Lower lobe of right lung (tissue), 2 donors: ENCODE results near the gene CCDC12. TPM values are rescaled to one million over a fixed set of nuclear protein-coding genes. Genes with fewer than 3 reads are reported as not detected.

Experiments used
- ATAC-seq, 2 donors: fragments of 200-7000 bp; cut with Tn5 transposase; one replicate each; pipeline ENCODE4 v1.9.1; 2020 to 2022; ENCODE audit warnings: mild to moderate bottlenecking in 2 of 2, moderate library complexity in 2 of 2
- DNase-seq: peaks from one replicate; pipeline ENCODE4 v3.0.0-alpha.2; 2020
- H3K27ac ChIP-seq: fragments of 200-600 bp; one replicate; pipeline ENCODE4 v1.8.0; 2022
- H3K27me3 ChIP-seq: fragments of 200-600 bp; one replicate; pipeline ENCODE4 v1.8.0; 2022; ENCODE audit warnings: low read depth
- H3K36me3 ChIP-seq: fragments of 200-600 bp; one replicate; pipeline ENCODE4 v1.8.0; 2022; ENCODE audit warnings: mild to moderate bottlenecking
- H3K4me1 ChIP-seq: fragments of 200-600 bp; one replicate; pipeline ENCODE4 v1.8.0; 2022
- H3K4me3 ChIP-seq: fragments of 200-600 bp; one replicate; pipeline ENCODE4 v1.8.0; 2022; ENCODE audit warnings: mild to moderate bottlenecking
- H3K9me3 ChIP-seq: fragments of 200-600 bp; one replicate; pipeline ENCODE4 v1.8.0; 2022
- intact Hi-C: fragments of 100-400 bp; cut with DNase I; formaldehyde crosslinking; loops from one replicate; pipeline ENCODE4 v1.11.0; 2022
- total RNA-seq: library from RNA; stranded (reverse); fragmentation: NEBNext Ultra II Directional; extraction: Animal tissue kit (Norgen Biotek cat#: 25700); gene quantifications from one replicate; pipeline ENCODE4 v1.2.1, GENCODE V29; 2021
- TF ChIP-seq, protein P1 (sequence below): fragments of 200-600 bp; IDR thresholded peaks from one replicate; pipeline ENCODE4 v1.8.0; 2022; ENCODE audit warnings: antibody characterized with exemption, mild to moderate bottlenecking
- donor health status: DM: no; HTN: yes; CAD: no; lungs with severe emphysema.

CCDC12 gene
- total RNA-seq, 1 donor from 2014 or later = 42.9 TPM

- Histone ChIP-seq H3K4me1 (peaks cover 17% of the 10 kb centered on the region), H3K9me3 (no peaks in the 10 kb centered on the region), H3K36me3 (peaks cover 39% of the 10 kb centered on the region), H3K27ac (peak overlapping the region; percentile 90), H3K4me3 (peak overlapping the region; percentile 70), H3K27me3 (no peaks in the 10 kb centered on the region)
- ATAC-seq = no peak
- no peak for DNase-seq
- TF ChIP-seq, protein P1, sequence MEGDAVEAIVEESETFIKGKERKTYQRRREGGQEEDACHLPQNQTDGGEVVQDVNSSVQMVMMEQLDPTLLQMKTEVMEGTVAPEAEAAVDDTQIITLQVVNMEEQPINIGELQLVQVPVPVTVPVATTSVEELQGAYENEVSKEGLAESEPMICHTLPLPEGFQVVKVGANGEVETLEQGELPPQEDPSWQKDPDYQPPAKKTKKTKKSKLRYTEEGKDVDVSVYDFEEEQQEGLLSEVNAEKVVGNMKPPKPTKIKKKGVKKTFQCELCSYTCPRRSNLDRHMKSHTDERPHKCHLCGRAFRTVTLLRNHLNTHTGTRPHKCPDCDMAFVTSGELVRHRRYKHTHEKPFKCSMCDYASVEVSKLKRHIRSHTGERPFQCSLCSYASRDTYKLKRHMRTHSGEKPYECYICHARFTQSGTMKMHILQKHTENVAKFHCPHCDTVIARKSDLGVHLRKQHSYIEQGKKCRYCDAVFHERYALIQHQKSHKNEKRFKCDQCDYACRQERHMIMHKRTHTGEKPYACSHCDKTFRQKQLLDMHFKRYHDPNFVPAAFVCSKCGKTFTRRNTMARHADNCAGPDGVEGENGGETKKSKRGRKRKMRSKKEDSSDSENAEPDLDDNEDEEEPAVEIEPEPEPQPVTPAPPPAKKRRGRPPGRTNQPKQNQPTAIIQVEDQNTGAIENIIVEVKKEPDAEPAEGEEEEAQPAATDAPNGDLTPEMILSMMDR = no peak
- intact Hi-C loops = no loop called here
Measured at GRCh38 chr3:47010111-47010712, 33.7 kb upstream of the CCDC12 start.

GRCh38 chr3:47009225-47010110 lies 32.9 kb upstream of the CCDC12 start:
- peak overlapping the region; percentile 90 for H3K27ac ChIP-seq
- peaks cover 42% of the 10 kb centered on the region for H3K36me3 ChIP-seq
- TF ChIP-seq, protein P1 = no peak
- H3K4me3 ChIP-seq = peak overlapping the region; percentile 70
- intact Hi-C loops = no loop called here
- peak; percentile 95 for ATAC-seq
- H3K9me3 ChIP-seq = no peaks in the 10 kb centered on the region
- no peaks in the 10 kb centered on the region for H3K27me3 ChIP-seq
- DNase-seq = peak; percentile 92
- peaks cover 17% of the 10 kb centered on the region for H3K4me1 ChIP-seq

DNA sequence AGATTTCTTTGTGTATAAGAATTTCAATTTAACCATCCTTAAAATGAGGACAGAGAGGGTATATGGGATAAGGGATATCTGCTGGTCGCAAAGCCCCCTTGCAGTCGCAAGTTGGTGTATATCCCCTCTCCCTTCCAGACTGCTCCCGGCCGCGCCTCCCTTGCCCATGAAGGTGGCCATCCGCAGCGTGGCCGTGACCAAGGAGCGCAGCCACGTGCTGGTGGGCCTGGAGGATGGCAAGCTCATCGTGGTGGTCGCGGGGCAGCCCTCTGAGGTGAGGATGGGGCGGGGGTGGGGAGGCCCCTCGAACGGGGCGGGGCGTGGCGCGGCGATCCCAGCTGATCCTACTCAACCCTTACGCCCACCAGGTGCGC lies 32.3 kb upstream of the CCDC12 start:
- DNase-seq = no peak
- TF ChIP-seq, protein P1 = no peak

DNA sequence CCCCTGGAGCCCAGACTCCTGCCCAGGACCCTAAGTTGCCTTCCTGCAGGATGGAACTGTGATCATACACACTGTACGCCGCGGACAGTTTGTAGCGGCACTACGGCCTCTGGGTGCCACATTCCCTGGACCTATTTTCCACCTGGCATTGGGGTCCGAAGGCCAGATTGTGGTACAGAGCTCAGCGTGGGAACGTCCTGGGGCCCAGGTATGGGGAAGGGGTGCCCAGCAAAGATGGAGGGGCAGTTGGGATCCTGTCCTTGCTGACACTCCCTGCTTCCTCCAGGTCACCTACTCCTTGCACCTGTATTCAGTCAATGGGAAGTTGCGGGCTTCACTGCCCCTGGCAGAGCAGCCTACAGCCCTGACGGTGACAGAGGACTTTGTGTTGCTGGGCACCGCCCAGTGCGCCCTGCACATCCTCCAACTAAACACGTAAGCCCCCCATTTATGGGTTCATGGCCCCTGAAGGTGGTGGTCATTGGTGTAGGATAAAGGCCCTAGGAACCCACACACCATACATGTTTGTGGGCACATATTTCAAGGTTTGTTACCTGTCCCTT lies 31.8 kb upstream of the CCDC12 start:
- Histone ChIP-seq H3K27me3 (no peaks in the 10 kb centered on the region), H3K36me3 (peaks cover 48% of the 10 kb centered on the region), H3K4me3 (peak overlapping the region; percentile 70), H3K9me3 (no peaks in the 10 kb centered on the region), H3K4me1 (peaks cover 17% of the 10 kb centered on the region), H3K27ac (no peak overlapping the region)
- ATAC-seq (no peak), DNase-seq (no peak)
- intact Hi-C loops = no loop called here
- TF ChIP-seq, protein P1 = no peak

More for the DNA sequence above, 32.3 kb upstream of the CCDC12 start:
- Histone ChIP-seq H3K4me3 (peak overlapping the region; percentile 70), H3K36me3 (peaks cover 47% of the 10 kb centered on the region), H3K27ac (peak overlapping the region; percentile 90), H3K9me3 (no peaks in the 10 kb centered on the region), H3K27me3 (no peaks in the 10 kb centered on the region), H3K4me1 (peaks cover 17% of the 10 kb centered on the region)
- ATAC-seq = no peak
- intact Hi-C loops = no loop called here

GRCh38 chr3:47007482-47008233 lies 31.1 kb upstream of the CCDC12 start:
- DNase-seq = no peak
- Histone ChIP-seq H3K36me3 (peaks cover 55% of the 10 kb centered on the region), H3K27me3 (no peaks in the 10 kb centered on the region), H3K27ac (no peak overlapping the region), H3K4me1 (peaks cover 17% of the 10 kb centered on the region), H3K9me3 (no peaks in the 10 kb centered on the region), H3K4me3 (no peak overlapping the region)
- ATAC-seq = no peak
- intact Hi-C loops = no loop called here
- TF ChIP-seq, protein P1 = no peak
